OCI-LY1 (cell line): ENCODE data around the gene SLC35G6.
A peak's percentile ranks its signal among the peaks of the same experiment; 100 is the strongest.

ENCODE experiments used
- H2AFZ ChIP-seq: fragments of 200-600 bp; sonication (generic), shearing (Covaris generic); 2 replicates; pipeline ENCODE4 v1.6.0; 2014; ENCODE audit warnings: antibody characterized with exemption, mild to moderate bottlenecking, low read length
- H3F3A ChIP-seq: fragments of 200-600 bp; sonication (generic), shearing (Covaris generic); 2 replicates; pipeline ENCODE4 v1.6.0; 2014; ENCODE audit warnings: mild to moderate bottlenecking, antibody characterized with exemption, low read length, moderate library complexity; ENCODE audit not compliant: insufficient read depth
- H3K27ac ChIP-seq: fragments of 200-600 bp; sonication (generic); 2 replicates; pipeline ENCODE4 v1.5.1; 2014; ENCODE audit warnings: low read length, mixed run types, mild to moderate bottlenecking, low read depth; ENCODE audit not compliant: poor library complexity, severe bottlenecking
- H3K27me3 ChIP-seq: fragments of 200-600 bp; sonication (generic); 2 replicates; pipeline ENCODE4 v1.6.0; 2014; ENCODE audit warnings: antibody characterized with exemption, mild to moderate bottlenecking, low read length, moderate library complexity; ENCODE audit not compliant: insufficient read depth
- H3K36me3 ChIP-seq: fragments of 200-600 bp; sonication (generic); 2 replicates; pipeline ENCODE4 v1.6.1; 2014; ENCODE audit warnings: mild to moderate bottlenecking, antibody characterized with exemption, low read length, moderate library complexity, mixed read lengths; ENCODE audit not compliant: insufficient read depth
- H3K4me1 ChIP-seq: fragments of 200-600 bp; sonication (generic); 2 replicates; pipeline ENCODE4 v1.5.1; 2014; ENCODE audit warnings: mild to moderate bottlenecking, low read length, moderate library complexity; ENCODE audit not compliant: insufficient read depth, severe bottlenecking
- H3K4me2 ChIP-seq: fragments of 200-600 bp; sonication (generic), shearing (Covaris generic); 2 replicates; pipeline ENCODE4 v1.6.1; 2014; ENCODE audit warnings: low read length
- H3K4me3 ChIP-seq: fragments of 200-600 bp; sonication (generic); 2 replicates; pipeline ENCODE4 v1.5.1; 2014; ENCODE audit warnings: low read length, low read depth, mild to moderate bottlenecking, mixed read lengths; ENCODE audit not compliant: poor library complexity, severe bottlenecking
- H3K79me2 ChIP-seq: fragments of 200-600 bp; shearing (Covaris generic); 2 replicates; pipeline ENCODE4 v1.6.1; 2016; ENCODE audit warnings: mixed run types, low read length, mixed read lengths; ENCODE audit not compliant: insufficient read depth
- H3K9ac ChIP-seq: fragments of 200-600 bp; sonication (generic), shearing (Covaris generic); 2 replicates; pipeline ENCODE4 v1.6.1; 2014; ENCODE audit warnings: mild to moderate bottlenecking, low read length, mixed read lengths
- H3K9me2 ChIP-seq: fragments of 200-600 bp; sonication (generic), shearing (Covaris generic); 2 replicates; pipeline ENCODE4 v1.6.1; 2014; ENCODE audit warnings: low read depth, mild to moderate bottlenecking, low read length, mixed read lengths
- H3K9me3 ChIP-seq: fragments of 200-600 bp; shearing (Covaris generic); 2 replicates; pipeline ENCODE4 v1.6.1; 2014; ENCODE audit warnings: low read length, mixed read lengths
- H4K20me1 ChIP-seq: fragments of 200-600 bp; sonication (generic), shearing (Covaris generic); 2 replicates; pipeline ENCODE4 v1.6.0; 2016; ENCODE audit warnings: mild to moderate bottlenecking, low read length; ENCODE audit not compliant: insufficient read depth
- EZH2 ChIP-seq: fragments of 200-600 bp; sonication (generic), shearing (Covaris generic); IDR thresholded peaks from 2 replicates; pipeline ENCODE4 v1.8.0; 2017; ENCODE audit warnings: borderline replicate concordance, mixed run types, mild to moderate bottlenecking, antibody characterized with exemption, low read length, moderate library complexity, mixed read lengths
- TF ChIP-seq, protein P1 (sequence below): fragments of 200-600 bp; sonication (generic), shearing (Covaris generic); IDR thresholded peaks from 2 replicates; pipeline ENCODE4 v1.5.1; 2017; ENCODE audit warnings: mild to moderate bottlenecking, antibody characterized with exemption, low read length, moderate library complexity, mixed read lengths

SLC35G6 gene

DNA sequence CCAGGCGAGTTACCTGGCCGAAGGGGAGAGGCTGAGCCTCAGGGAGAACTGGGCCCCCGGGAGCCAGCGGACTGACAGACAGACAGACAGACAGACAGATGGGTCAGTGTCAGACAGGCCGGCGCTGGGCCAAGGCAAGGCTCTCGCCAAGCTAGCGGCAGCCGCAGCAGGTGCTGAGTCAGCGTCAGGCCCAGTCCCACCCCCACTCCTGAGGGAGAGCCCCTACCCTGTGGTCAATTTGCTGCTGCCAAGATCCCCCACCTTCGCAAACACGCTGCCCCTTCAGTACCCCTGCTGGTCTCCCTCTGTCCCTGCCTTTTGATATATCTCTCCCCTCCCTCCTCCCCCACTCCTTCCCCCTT, 40.4 kb upstream of the SLC35G6 start:
- Histone ChIP-seq H3K79me2 (no peaks in the 10 kb centered on the region), H3K4me2 (peak overlapping the region; percentile 76; the same call in 1 of the 2 replicates), H4K20me1 (no peaks in the 10 kb centered on the region), H3K27me3 (peaks cover 17% of the 10 kb centered on the region), H3K36me3 (peaks cover 3% of the 10 kb centered on the region; the same call in 1 of the 2 replicates), H3K9ac (peak overlapping the region; percentile 50; the same call in 1 of the 2 replicates), H2AFZ (no peak overlapping the region), H3K4me1 (peaks cover 57% of the 10 kb centered on the region), H3K27ac (no peak overlapping the region), H3K9me3 (no peaks in the 10 kb centered on the region), H3K9me2 (no peaks in the 10 kb centered on the region), H3K4me3 (peak overlapping the region; percentile 57), H3F3A (no peaks in the 10 kb centered on the region)
- TF ChIP-seq, protein P1, sequence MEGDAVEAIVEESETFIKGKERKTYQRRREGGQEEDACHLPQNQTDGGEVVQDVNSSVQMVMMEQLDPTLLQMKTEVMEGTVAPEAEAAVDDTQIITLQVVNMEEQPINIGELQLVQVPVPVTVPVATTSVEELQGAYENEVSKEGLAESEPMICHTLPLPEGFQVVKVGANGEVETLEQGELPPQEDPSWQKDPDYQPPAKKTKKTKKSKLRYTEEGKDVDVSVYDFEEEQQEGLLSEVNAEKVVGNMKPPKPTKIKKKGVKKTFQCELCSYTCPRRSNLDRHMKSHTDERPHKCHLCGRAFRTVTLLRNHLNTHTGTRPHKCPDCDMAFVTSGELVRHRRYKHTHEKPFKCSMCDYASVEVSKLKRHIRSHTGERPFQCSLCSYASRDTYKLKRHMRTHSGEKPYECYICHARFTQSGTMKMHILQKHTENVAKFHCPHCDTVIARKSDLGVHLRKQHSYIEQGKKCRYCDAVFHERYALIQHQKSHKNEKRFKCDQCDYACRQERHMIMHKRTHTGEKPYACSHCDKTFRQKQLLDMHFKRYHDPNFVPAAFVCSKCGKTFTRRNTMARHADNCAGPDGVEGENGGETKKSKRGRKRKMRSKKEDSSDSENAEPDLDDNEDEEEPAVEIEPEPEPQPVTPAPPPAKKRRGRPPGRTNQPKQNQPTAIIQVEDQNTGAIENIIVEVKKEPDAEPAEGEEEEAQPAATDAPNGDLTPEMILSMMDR, result no peak
- TF ChIP-seq EZH2, result no peak

DNA sequence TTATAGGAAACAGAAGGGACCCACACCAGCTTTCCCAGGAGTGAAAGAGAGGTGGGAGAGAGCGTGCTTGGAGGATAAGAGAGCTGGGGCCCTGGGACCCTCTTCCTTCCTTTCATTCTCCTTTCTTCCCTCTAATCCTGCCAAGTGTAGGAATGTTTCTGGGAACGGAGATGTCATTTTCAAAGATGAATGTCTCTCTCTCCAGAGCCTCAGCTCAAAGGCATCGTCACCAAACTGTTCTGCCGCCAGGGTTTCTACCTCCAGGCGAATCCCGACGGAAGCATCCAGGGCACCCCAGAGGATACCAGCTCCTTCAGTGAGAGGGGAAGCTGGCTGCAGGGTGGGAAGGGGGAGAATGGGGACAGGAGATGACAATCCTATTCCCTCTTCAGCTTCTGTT, 40.0 kb upstream of the SLC35G6 start:
- no peaks in the 10 kb centered on the region for H3F3A ChIP-seq
- no peak overlapping the region for H3K27ac ChIP-seq
- H3K9ac ChIP-seq, result no peak overlapping the region
- H3K79me2 ChIP-seq, result no peaks in the 10 kb centered on the region
- H2AFZ ChIP-seq, result no peak overlapping the region
- no peak overlapping the region for H3K4me3 ChIP-seq
- H3K4me2 ChIP-seq, result no peak overlapping the region
- no peaks in the 10 kb centered on the region for H3K9me3 ChIP-seq
- TF ChIP-seq, protein P1, result no peak
- peaks cover 56% of the 10 kb centered on the region for H3K4me1 ChIP-seq
- H3K36me3 ChIP-seq, result peaks cover 3% of the 10 kb centered on the region; the same call in 1 of the 2 replicates
- no peaks in the 10 kb centered on the region for H4K20me1 ChIP-seq
- H3K9me2 ChIP-seq, result no peaks in the 10 kb centered on the region
- peaks cover 21% of the 10 kb centered on the region for H3K27me3 ChIP-seq

DNA sequence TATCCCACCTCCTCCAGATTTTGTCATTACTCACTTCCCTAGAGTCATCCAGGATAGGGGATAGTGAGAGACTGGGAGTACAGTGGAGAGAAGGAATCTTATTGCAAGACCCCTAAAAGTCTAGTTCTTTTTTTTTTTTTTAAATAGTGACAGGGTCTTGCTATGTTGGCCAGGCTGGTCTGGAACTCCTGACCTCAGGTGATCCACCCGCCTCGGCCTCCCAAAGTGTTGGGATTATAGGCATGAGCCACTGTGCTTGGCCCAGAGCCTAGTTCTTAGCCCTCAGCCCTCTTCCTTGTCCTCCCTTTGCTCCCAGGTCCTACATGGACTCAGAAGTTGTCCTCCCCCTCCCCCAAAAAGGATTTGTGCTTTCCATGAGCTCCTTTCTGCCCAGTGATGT, 39.1 kb upstream of the SLC35G6 start:
- Histone ChIP-seq H3K4me1 (peaks cover 50% of the 10 kb centered on the region), H3K4me3 (no peak overlapping the region), H3K27me3 (peaks cover 25% of the 10 kb centered on the region), H3K36me3 (peaks cover 3% of the 10 kb centered on the region; the same call in 1 of the 2 replicates), H2AFZ (no peak overlapping the region), H4K20me1 (no peaks in the 10 kb centered on the region), H3K9ac (no peak overlapping the region), H3K27ac (no peak overlapping the region), H3K79me2 (no peaks in the 10 kb centered on the region), H3K4me2 (no peak overlapping the region), H3K9me3 (no peaks in the 10 kb centered on the region), H3F3A (no peaks in the 10 kb centered on the region), H3K9me2 (no peaks in the 10 kb centered on the region)
- no peak for TF ChIP-seq EZH2
- TF ChIP-seq, protein P1, result no peak
